ENCODE data around the gene IER5.
"Not testable (repeated sequence)": the region's sequence is repeated elsewhere in the genome, so short reads cannot be mapped to it uniquely, and the experiment has no call there.

The IER5 gene

GRCh38 chr1:181115971-181116370, 27.5 kb downstream of the IER5 start:
- FAIRE-seq: not testable (repeated sequence)

- FAIRE-seq: no peak
These were observed 28.4 kb downstream of the IER5 start for GRCh38 chr1:181116819-181117390.

- FAIRE-seq: no peak
These were observed 29.3 kb downstream of the IER5 start for GRCh38 chr1:181117648-181118449.

DNA sequence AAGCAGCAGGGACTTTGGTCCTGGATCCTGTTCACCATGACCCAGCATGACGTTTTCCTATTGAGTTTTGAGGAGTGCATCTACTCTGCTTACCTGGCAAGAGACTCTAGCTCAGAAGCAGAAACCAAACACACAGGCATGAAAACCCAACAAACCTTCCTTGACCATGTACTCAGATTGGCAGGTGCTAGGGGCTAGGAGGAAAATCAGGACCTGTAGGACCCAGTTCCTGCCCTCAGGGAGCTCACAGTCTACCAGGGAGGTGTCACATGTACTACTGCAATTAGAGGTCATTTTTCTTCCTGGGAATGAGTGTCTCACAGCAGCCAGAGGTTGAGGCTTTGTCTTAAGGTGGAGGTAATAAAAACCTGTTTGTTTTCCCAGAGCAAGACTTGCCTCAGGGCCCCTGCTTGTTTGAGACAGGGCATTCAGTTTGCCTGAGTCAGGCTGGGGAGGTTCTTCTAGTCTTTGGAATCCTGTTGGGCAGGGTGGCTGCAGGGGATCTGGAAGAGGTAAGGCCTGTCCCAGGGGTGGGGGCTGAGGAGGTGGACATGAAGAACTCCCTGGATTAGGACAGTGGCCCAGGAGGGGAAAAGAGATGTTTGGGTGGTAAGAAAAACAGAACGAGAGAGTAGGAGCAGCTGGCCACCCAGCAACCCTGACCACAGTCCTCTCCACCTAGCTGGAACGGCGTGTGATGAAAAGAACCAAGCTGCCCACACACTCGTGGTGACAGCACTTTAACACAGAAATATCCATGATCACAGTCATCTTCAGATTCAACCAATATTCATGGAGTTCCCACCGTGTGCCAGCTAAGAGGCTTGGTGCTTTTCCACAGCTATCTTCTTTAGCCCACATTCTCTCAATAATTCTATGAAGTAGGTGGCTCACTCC, 30.8 kb downstream of the IER5 start:
- FAIRE-seq: no peak

- no peak for FAIRE-seq
These were observed 32.4 kb downstream of the IER5 start for GRCh38 chr1:181120924-181121323.

DNA sequence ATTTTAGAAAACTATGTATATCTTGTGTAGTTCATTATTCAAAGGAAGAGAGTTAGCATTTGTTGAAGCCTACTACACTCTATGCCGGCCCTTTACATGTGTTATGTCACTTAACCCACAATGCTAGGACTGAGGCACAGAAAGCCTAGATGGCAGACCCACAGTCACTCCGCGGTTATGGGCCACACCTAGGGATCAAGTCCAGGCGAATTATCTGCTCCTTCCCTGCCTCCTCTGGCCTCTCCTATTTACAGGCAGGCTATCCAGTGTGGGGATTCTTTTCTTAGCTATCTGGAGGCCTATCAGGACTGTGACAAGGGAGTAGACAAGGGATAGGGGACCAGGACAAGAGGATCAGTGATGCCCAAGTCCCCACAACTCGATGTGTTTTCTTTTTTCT, 33.0 kb downstream of the IER5 start:
- no peak for FAIRE-seq

GRCh38 chr1:181122222-181122621, 33.7 kb downstream of the IER5 start:
- FAIRE-seq: no peak

GRCh38 chr1:181123173-181123572, 34.7 kb downstream of the IER5 start:
- no peak for FAIRE-seq

DNA sequence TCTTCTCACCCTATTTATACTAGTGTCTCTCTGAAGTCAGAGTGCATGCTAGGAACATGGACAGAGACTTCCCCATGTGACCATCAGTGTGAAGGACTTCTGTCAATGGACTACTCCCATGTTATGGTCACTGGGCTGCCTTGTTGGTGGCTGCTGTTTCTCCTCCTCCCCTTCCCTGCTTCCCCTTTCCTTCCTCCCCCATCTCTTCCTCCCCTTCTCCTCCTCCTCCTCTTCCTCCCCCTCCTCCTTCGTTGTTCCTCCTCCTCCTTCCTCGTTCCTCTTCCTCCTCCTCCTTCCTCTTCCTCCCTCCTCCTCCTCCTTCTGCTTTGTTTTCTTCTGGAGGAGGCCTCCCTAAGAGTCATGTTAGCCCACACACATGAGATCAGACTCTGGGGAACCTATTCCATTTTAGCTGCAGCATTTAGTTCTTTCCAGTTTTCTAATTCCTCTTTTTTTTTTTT, 35.8 kb downstream of the IER5 start:
- FAIRE-seq: no peak

DNA sequence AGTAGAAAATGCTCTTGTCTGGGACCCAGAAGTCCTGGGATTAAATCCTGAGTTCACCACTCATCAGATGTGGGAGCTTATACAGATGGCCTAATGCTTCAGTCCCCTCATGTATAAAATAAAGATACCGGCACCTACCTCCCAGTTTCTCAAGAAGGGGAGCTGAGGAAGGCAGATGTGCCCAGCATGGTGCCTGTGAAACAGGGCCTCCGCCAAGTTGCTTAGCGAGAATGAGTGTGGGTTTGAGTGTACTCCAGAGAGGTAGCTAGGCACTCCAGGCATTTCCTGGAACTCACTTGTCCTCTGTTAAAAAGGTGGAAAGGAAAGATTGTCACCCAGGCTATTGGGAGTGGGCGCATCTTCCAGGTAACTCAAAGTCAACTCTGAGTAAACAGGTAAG, 37.8 kb downstream of the IER5 start:
- no peak for FAIRE-seq

DNA sequence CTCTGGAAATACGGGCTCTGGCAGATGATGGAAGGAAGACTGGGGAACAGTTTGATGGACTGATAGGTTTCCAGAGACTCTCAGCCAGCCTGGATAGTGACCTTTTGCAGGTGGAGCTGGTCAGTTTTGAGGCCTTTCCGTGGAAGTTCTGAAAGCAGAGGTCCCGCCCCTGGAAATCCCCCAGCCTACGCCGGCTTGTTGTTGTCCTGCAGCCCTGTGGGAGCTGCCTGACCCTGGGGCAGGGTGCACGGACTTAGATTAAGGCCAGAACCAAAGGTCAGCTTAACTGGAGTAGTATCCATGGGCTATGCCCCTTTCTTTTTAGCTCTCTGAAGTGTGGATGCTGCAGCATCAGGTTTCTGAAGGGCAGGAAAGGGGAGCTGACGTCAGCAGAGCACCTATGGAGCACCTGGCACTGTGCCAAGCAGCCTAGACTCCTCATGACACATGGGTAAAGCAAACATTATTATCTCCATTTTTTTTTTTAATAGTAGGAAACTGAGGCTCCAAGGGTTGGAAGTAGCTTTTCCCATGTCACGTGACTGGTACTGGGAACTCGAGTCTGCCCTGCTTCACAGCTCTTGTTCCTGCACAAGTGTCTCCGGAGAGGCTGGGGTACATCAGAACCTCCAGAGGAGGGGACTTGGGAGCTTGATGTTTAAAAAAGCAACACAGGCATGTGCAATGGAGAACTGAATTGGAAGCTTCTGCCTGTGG, 38.5 kb downstream of the IER5 start:
- FAIRE-seq: no peak

- FAIRE-seq: no peak
These were observed 39.5 kb downstream of the IER5 start for GRCh38 chr1:181127898-181128453.

GRCh38 chr1:181128592-181129497, 40.3 kb downstream of the IER5 start:
- no peak for FAIRE-seq

DNA sequence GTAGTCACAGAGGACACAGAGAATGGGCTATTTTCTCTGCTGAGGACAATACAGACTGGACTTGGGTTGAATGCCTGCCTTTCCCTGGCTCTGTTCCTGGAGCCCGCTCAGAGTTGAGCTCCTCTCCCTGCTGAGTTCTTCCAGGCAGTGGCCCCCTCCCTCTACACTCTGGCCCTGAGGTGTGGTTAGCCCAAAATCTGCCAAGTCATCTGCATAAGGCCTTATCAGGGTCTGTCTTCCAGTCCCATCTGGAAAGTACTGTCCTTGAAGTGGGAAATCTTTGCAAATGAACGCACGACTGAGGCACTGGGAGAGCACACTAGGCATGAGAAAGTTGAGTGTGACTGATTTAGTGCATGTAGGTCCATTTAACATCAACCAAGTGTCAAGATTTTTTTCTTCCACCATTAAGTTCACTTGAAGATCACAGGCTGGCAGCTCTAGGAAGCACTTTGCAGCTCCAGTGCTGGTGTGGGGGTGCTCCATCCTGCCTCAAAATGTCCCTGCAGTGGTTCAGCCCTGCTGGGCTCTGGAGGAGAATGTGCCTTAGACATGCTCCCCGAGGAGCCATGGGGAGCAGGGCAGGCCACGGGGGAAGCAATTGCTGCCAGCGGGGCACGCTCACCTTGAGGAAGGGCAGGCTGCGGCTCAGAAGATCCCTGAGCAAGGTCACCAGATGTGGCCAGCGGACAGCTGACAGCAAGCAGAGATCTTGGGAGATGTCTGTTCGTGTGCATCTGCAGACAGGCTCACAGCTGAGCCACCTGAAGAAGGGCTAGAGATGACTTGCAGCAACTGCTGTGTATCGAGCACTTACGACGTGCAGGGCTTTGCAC, 41.5 kb downstream of the IER5 start:
- FAIRE-seq: no peak

DNA sequence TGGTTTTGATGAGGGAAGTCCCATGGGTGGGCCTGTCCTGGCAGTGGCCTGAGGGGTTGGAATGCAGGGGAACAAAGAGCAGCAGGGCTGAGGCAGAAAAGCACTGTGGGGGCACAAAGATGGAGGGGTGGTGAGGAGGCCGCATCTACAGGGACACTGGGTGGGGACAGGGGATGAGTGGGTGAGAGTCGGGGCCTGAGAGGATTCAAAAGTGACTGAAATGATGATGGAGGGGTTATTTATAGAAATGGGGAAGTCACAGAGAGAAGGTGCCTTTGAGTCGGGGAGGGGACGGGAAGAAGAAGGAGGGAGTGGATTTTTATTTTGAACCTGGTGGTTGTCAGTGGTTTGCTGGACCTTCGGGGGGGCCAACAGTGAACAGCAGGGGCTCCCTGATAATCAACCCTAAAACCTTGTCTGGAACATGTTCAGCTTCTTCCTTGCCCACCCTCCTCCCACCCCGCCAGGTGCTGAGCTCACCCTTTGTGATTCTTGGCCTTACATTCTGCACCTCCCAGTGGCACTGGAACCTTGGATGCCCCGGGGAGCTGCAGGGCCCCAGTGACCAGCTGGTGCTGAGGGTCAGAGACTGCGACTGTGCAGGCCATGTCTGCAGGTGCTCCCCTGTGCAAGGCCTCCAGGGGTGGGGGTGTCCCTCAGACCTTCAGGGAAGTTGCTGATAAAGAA, 42.9 kb downstream of the IER5 start:
- FAIRE-seq: no peak

GRCh38 chr1:181133441-181133951, 45.0 kb downstream of the IER5 start:
- FAIRE-seq: no peak

GRCh38 chr1:181133969-181134418, 45.5 kb downstream of the IER5 start:
- FAIRE-seq: no peak

DNA sequence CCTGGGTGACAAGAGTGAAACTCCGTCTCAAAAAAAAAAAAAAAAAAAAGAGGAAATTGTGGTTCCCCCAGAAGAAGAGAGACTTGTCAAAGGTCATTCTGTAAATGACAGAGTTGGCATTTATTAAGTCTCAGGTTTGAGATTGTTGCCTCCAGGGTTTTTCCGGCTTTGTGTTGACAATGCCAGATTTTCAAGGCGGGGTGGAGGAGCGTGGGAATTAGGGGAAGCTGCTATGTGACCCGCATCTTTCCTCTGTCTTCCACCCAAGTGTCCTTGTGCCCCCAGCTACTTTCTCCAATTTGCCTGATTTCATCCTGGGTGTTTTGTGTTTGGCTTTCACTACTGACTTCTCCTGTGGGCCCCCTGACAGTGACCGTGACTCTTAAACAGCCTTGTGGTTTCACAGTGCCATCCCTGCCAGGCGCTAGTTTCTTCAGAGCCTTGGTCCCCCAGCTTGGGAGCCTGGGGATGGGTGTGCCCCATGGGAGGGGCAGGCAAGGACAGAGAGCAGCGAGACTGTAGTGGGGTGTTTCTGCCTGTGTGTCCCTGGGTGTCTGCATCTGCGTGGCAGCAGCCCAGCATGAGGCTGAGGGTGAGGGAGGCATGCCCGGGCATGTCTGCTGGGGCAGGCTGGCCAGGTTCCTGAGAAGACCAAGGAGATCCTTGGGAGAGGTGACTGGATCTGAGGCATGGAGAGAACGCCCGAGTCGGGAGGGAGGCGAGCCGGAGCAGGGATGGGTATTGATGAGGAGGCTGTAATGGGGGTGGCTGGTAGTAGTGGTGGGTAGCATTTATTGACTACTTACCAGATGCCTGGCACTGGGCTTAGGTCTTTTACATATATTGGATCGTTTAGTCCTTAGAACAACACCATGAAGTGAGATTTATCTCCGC, 46.3 kb downstream of the IER5 start:
- no peak for FAIRE-seq

GRCh38 chr1:181135437-181135731, 46.9 kb downstream of the IER5 start:
- FAIRE-seq: no peak

Measured in endometrium (tissue), 2 donors.